ENCODE measurements around the gene PGM3. TPM values are rescaled to one million over a fixed set of nuclear protein-coding genes. Genes with fewer than 3 reads are reported as not detected.
A peak's percentile ranks its signal among the peaks of the same experiment; 100 is the strongest.

The PGM3 gene
- total RNA-seq, 1 experiment from 2014 or later: 28.6 TPM

GRCh38 chr6:83183082-83183828, 9.8 kb downstream of the PGM3 start:
- DNase-seq (ENCODE audit: low read depth): peak; percentile 92

- DNase-seq (ENCODE audit: low read depth): no peak
These were observed 11.0 kb downstream of the PGM3 start for GRCh38 chr6:83182114-83182513.

GRCh38 chr6:83180426-83180950, 12.6 kb downstream of the PGM3 start:
- DNase-seq (ENCODE audit: low read depth): no peak

GRCh38 chr6:83176246-83176645, 16.8 kb downstream of the PGM3 start:
- no peak for DNase-seq (ENCODE audit: low read depth)

GRCh38 chr6:83169511-83169910, 23.6 kb downstream of the PGM3 start:
- DNase-seq (ENCODE audit: low read depth): no peak

GRCh38 chr6:83169106-83169505, 24.0 kb downstream of the PGM3 start:
- no peak for DNase-seq (ENCODE audit: low read depth)

GRCh38 chr6:83168556-83168955, 24.5 kb downstream of the PGM3 start:
- DNase-seq (ENCODE audit: low read depth): no peak

GRCh38 chr6:83167726-83168278, 25.3 kb downstream of the PGM3 start:
- DNase-seq (ENCODE audit: low read depth): no peak

- no peak for DNase-seq (ENCODE audit: low read depth)
These were observed 32.9 kb downstream of the PGM3 start for GRCh38 chr6:83160167-83160566.

- no peak for DNase-seq (ENCODE audit: low read depth)
These were observed 37.3 kb downstream of the PGM3 start for GRCh38 chr6:83155794-83156193.

- DNase-seq (ENCODE audit: low read depth): no peak
These were observed 39.1 kb downstream of the PGM3 start for GRCh38 chr6:83153883-83154521.

GRCh38 chr6:83152913-83153312, 40.2 kb downstream of the PGM3 start:
- DNase-seq (ENCODE audit: low read depth): no peak

- DNase-seq (ENCODE audit: low read depth): no peak
These were observed 42.0 kb downstream of the PGM3 start for GRCh38 chr6:83151114-83151513.

GRCh38 chr6:83138758-83139157, 54.3 kb downstream of the PGM3 start:
- DNase-seq (ENCODE audit: low read depth): no peak

- DNase-seq (ENCODE audit: low read depth): no peak
These were observed 54.8 kb downstream of the PGM3 start for GRCh38 chr6:83138118-83138722.

- no peak for DNase-seq (ENCODE audit: low read depth)
These were observed 60.9 kb downstream of the PGM3 start for GRCh38 chr6:83132121-83132520.

- DNase-seq (ENCODE audit: low read depth): no peak
These were observed 65.1 kb downstream of the PGM3 start for GRCh38 chr6:83127976-83128375.

GRCh38 chr6:83127258-83127657, 65.8 kb downstream of the PGM3 start:
- no peak for DNase-seq (ENCODE audit: low read depth)

GRCh38 chr6:83126807-83127206, 66.3 kb downstream of the PGM3 start:
- DNase-seq (ENCODE audit: low read depth): no peak

GRCh38 chr6:83126223-83126622, 66.8 kb downstream of the PGM3 start:
- DNase-seq (ENCODE audit: low read depth): no peak

GRCh38 chr6:83125425-83125824, 67.6 kb downstream of the PGM3 start:
- no peak for DNase-seq (ENCODE audit: low read depth)

- DNase-seq (ENCODE audit: low read depth): no peak
These were observed 68.5 kb downstream of the PGM3 start for GRCh38 chr6:83124553-83124952.

Data from LHCN-M2 (cell line).